Panc1 (cell line): Measurements from ENCODE around the gene MON1A.

Experiments
- POLR2AphosphoS5 ChIP-seq: IDR thresholded peaks from 2 replicates; pipeline ENCODE4 v1.6.1; 2012; ENCODE audit warnings: mild to moderate bottlenecking, low read depth, low read length, moderate library complexity
- REST ChIP-seq, 2 experiments: IDR thresholded peaks; 2 replicates each; pipeline ENCODE4 v1.6.1; 2011 to 2012; ENCODE audit warnings: low read depth in 2 of 2, control low read depth in 1 of 2, low read length in 1 of 2, mild to moderate bottlenecking in 1 of 2, moderate library complexity in 1 of 2; ENCODE audit not compliant: insufficient read depth in 1 of 2
- SIN3A ChIP-seq: IDR thresholded peaks from 2 replicates; pipeline ENCODE4 v1.6.1; 2012; ENCODE audit warnings: low read depth, mild to moderate bottlenecking, low read length, moderate library complexity, borderline replicate concordance; ENCODE audit not compliant: insufficient read depth
- TCF7L2 ChIP-seq: IDR thresholded peaks from 2 replicates; pipeline ENCODE4 v1.6.1; 2011; ENCODE audit warnings: mild to moderate bottlenecking, low read depth, low read length, inconsistent platforms
- TF ChIP-seq, protein P1 (sequence below): fragments of 450-650 bp; IDR thresholded peaks from 2 replicates; pipeline ENCODE4 v1.5.1; 2017; ENCODE audit warnings: mild to moderate bottlenecking

GRCh38 chr3:49911124-49911420 is 18.5 kb downstream of the MON1A start:
- TF ChIP-seq POLR2AphosphoS5 (no peak), SIN3A (no peak), TCF7L2 (no peak), REST (IDR thresholded peaks at IDR 0.05; ENCODE audit: insufficient read depth in 1 of 2, low read depth in 2 of 2, low read length in 1 of 2) (no peak)
- TF ChIP-seq, protein P1, sequence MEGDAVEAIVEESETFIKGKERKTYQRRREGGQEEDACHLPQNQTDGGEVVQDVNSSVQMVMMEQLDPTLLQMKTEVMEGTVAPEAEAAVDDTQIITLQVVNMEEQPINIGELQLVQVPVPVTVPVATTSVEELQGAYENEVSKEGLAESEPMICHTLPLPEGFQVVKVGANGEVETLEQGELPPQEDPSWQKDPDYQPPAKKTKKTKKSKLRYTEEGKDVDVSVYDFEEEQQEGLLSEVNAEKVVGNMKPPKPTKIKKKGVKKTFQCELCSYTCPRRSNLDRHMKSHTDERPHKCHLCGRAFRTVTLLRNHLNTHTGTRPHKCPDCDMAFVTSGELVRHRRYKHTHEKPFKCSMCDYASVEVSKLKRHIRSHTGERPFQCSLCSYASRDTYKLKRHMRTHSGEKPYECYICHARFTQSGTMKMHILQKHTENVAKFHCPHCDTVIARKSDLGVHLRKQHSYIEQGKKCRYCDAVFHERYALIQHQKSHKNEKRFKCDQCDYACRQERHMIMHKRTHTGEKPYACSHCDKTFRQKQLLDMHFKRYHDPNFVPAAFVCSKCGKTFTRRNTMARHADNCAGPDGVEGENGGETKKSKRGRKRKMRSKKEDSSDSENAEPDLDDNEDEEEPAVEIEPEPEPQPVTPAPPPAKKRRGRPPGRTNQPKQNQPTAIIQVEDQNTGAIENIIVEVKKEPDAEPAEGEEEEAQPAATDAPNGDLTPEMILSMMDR = no peak
